Fibroblast of lung (primary cell): Measurements from ENCODE around the gene KLHL12.

Experiments used
- EZH2 ChIP-seq: IDR thresholded peaks from 2 replicates; pipeline ENCODE4 v1.5.1; 2012; ENCODE audit warnings: low read length, control low read depth, mild to moderate bottlenecking; ENCODE audit errors: missing control alignments
- TF ChIP-seq, protein P1 (sequence below), 2 donors: IDR thresholded peaks in 1 of 2; conservative IDR thresholded peaks in 1 of 2; 1 replicate in 1 of 2; 2 replicates in 1 of 2; pipeline ENCODE4 v1.5.1; 2011 to 2012; ENCODE audit warnings: low read length in 2 of 2, control low read depth in 1 of 2, inconsistent platforms in 1 of 2, low read depth in 1 of 2, mild to moderate bottlenecking in 1 of 2

DNA sequence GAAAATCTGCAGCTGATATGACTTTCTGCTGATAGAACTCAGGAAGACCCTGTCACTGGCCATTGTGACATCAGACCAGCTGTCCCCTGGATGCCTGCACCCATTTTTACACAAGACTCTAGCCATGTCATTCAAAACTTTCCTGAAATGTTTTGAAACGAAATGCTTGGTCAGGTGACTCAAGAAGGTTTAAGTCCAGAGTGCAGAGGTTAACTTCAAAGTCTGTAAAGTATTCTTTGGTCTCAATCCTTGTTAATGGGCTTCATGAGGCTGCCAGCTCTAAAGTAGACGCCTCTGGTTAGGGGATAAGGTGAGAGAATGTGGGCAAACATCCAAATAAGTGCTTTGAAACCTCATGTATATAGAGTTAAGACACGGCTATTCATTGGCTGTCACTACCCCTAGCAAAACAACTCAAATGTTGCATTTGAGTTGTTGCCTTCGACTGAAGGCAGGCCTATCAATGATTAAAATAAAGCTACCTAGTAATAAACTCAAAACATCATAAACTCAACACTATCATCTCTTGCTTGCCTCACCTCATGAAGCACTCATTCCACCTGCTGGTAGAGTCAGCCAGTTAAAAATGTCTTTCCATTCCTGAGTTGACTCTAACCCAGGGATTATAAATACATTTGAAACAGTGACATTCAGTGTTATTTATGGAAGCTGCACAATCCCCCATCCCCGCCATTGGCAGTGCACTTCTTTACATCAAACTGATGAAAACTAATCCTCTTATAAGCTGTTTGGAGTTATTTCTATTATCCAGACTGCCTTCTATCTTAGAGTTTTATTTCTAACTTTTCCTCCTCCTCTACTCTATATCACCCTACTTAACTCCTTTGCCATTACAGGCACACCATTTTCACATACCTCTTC, 64.1 kb downstream of the KLHL12 start:
- no peak for TF ChIP-seq EZH2
- TF ChIP-seq, protein P1, sequence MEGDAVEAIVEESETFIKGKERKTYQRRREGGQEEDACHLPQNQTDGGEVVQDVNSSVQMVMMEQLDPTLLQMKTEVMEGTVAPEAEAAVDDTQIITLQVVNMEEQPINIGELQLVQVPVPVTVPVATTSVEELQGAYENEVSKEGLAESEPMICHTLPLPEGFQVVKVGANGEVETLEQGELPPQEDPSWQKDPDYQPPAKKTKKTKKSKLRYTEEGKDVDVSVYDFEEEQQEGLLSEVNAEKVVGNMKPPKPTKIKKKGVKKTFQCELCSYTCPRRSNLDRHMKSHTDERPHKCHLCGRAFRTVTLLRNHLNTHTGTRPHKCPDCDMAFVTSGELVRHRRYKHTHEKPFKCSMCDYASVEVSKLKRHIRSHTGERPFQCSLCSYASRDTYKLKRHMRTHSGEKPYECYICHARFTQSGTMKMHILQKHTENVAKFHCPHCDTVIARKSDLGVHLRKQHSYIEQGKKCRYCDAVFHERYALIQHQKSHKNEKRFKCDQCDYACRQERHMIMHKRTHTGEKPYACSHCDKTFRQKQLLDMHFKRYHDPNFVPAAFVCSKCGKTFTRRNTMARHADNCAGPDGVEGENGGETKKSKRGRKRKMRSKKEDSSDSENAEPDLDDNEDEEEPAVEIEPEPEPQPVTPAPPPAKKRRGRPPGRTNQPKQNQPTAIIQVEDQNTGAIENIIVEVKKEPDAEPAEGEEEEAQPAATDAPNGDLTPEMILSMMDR (conservative IDR thresholded peaks at IDR 0.05 in 1 of 2, IDR thresholded peaks at IDR 0.05 in 1 of 2; ENCODE audit: low read depth in 1 of 2, low read length in 2 of 2): no peak
